ENCODE measurements around the gene NDUFV1. TPM values are rescaled to one million over a fixed set of nuclear protein-coding genes. Genes with fewer than 3 reads are reported as not detected.

Gene NDUFV1
- polyA plus RNA-seq, 1 experiment: 79.5 TPM

- Histone ChIP-seq H3K4me3 (ENCODE audit: low read depth, low read length) (no peak overlapping the region), H3K9me3 (ENCODE audit: control insufficient read depth, insufficient read depth, low read length) (peaks cover 13% of the 10 kb centered on the region), H3K27ac (ENCODE audit: low read depth, low read length) (no peak overlapping the region), H3K27me3 (ENCODE audit: control insufficient read depth, insufficient read depth, low read length) (peaks cover 10% of the 10 kb centered on the region)
- DNase-seq (ENCODE audit: low read depth, low spot score): no peak
- ChIA-PET CTCF (no interaction called here), POLR2A (interaction anchor here (0.6 kb wide), 1 partner anchor 43 kb away, joined by 6 read pairs; no protein-coding TSS in a partner anchor)
- no peak for TF ChIP-seq CTCF (IDR thresholded peaks at IDR 0.05; ENCODE audit: low read depth, low read length)
Observed at GRCh38 chr11:67642173-67643120, 35.7 kb downstream of the NDUFV1 start.

GRCh38 chr11:67644042-67644441 is 37.3 kb downstream of the NDUFV1 start:
- H3K9me3 ChIP-seq (ENCODE audit: control insufficient read depth, insufficient read depth, low read length): peaks cover 13% of the 10 kb centered on the region
- no peak overlapping the region for H3K27ac ChIP-seq (ENCODE audit: low read depth, low read length)
- no peak for TF ChIP-seq CTCF (IDR thresholded peaks at IDR 0.05; ENCODE audit: low read depth, low read length)
- H3K27me3 ChIP-seq (ENCODE audit: control insufficient read depth, insufficient read depth, low read length): peaks cover 17% of the 10 kb centered on the region
- no peak overlapping the region for H3K4me3 ChIP-seq (ENCODE audit: low read depth, low read length)
- ChIA-PET POLR2A (no interaction called here), CTCF (no interaction called here)
- DNase-seq (ENCODE audit: low read depth, low spot score): no peak

DNA sequence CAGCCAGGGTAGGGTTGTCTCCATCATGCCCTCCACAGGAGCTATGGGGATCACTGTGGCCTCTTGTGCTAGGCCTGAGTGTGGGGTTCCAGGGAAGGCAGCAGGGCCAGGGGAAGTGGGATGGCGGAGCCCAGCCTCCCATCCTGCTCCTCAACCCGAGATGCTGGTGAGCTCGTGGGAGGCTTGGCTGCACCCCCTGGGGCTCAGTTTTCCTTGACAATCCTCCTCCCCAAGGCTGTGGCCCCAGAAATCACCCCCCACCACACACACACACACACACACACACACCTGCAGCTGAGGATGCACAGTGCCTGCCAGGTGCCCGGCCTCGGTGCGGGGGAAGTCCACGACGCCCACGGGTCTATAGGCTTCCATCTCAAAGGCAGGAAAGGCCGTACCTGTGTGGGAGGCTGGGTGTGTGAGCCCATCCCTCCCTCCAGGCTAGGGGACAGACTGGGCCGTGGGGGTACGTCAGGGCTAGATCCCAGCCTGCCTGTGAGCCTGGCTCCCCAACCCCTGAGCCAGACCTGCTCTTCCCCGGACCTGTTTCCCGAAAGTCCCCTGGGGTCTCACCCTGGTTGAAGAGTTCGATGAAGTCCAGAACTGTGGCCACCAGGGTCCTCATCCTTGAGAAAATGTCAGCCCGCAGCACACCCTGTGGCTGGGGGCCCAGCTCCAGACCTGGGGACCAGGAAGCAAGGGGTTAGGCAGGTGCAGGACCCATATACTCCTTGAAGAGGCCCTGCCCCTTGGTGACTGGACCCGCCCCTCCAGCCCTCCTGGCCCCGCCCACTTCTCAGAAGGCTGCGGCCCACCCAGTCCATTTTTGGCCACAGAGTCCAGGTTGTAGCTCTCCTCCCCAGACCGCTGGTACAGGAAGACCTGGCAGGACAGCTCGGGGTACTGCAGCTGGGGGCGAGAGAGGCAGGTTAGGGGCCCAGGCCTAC is 38.0 kb downstream of the NDUFV1 start:
- TF ChIP-seq CTCF (IDR thresholded peaks at IDR 0.05; ENCODE audit: low read depth, low read length): no peak
- Histone ChIP-seq H3K27ac (ENCODE audit: low read depth, low read length) (no peak overlapping the region), H3K4me3 (ENCODE audit: low read depth, low read length) (no peak overlapping the region), H3K27me3 (ENCODE audit: control insufficient read depth, insufficient read depth, low read length) (peaks cover 14% of the 10 kb centered on the region), H3K9me3 (ENCODE audit: control insufficient read depth, insufficient read depth, low read length) (peaks cover 13% of the 10 kb centered on the region)
- no peak for DNase-seq (ENCODE audit: low read depth, low spot score)
- ChIA-PET CTCF (interaction anchor here (1.2 kb wide), 1 partner anchor 15 kb away, joined by 4 read pairs; the partner anchor contains the start of gene NUDT8), POLR2A (no interaction called here)

DNA sequence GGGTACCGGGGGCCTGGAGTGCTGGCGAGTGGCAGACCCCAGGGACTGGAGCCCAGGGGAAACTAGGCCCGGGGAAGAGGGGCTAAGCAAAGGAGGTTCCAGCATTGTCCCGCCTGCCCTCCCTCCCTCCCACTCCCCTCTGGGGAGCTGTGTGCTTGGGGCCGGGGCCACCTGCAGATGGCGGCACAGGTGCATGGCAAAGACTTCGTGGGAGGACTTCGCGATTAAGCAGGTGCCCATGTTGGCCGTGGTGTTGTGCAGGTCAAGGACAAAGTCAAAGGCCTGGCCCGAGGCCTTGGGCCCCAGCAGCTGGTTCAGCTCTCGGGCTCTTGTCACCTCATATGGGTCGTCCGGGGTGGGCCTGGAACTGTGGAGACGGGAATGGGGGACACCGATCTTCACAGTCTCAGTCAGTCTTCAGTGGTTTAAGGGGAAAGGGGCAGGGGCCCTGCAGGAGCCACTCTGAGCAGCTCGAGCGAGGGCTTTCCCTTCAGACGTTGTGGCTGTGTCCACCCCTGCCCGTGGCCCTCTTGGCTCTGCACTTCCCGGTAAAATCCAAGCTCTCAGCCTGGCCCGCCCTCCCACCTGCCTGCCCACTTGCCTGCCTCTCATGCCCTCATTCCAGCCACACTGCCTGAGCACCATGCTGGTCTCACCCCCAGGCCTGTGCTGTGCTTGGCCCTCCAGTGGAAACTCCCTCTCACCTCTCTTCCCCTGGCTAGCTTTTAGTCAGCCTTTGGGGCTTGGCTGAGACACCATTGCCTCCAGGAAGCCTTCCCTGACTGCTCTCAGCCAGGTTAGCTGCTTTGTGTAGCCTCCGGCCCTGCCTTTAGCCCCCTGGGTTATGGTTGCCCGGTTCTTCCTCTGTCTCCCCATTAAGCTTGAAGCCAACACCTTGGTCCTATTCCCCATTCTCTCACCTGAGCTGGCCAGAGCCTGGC is 39.1 kb downstream of the NDUFV1 start:
- Histone ChIP-seq H3K27ac (ENCODE audit: low read depth, low read length) (no peak overlapping the region), H3K9me3 (ENCODE audit: control insufficient read depth, insufficient read depth, low read length) (peaks cover 13% of the 10 kb centered on the region), H3K4me3 (ENCODE audit: low read depth, low read length) (no peak overlapping the region), H3K27me3 (ENCODE audit: control insufficient read depth, insufficient read depth, low read length) (peaks cover 10% of the 10 kb centered on the region)
- no peak for TF ChIP-seq CTCF (IDR thresholded peaks at IDR 0.05; ENCODE audit: low read depth, low read length)
- ChIA-PET POLR2A (no interaction called here), CTCF (interaction anchor here (1.2 kb wide), 1 partner anchor 16 kb away, joined by 4 read pairs; the partner anchor contains the start of gene NUDT8)
- DNase-seq (ENCODE audit: low read depth, low spot score): no peak
